HG02885 (cell line): Measurements from ENCODE around the gene HEATR1.
"Not testable (repeated sequence)": the region's sequence is repeated elsewhere in the genome, so short reads cannot be mapped to it uniquely, and the experiment has no call there.

Experiments used
- ATAC-seq: cut with Tn5 transposase; IDR thresholded peaks from one replicate; pipeline ENCODE4 v1.9.1; 2021; ENCODE audit warnings: mild to moderate bottlenecking; ENCODE audit not compliant: unreplicated experiment, poor library complexity

The HEATR1 gene

DNA sequence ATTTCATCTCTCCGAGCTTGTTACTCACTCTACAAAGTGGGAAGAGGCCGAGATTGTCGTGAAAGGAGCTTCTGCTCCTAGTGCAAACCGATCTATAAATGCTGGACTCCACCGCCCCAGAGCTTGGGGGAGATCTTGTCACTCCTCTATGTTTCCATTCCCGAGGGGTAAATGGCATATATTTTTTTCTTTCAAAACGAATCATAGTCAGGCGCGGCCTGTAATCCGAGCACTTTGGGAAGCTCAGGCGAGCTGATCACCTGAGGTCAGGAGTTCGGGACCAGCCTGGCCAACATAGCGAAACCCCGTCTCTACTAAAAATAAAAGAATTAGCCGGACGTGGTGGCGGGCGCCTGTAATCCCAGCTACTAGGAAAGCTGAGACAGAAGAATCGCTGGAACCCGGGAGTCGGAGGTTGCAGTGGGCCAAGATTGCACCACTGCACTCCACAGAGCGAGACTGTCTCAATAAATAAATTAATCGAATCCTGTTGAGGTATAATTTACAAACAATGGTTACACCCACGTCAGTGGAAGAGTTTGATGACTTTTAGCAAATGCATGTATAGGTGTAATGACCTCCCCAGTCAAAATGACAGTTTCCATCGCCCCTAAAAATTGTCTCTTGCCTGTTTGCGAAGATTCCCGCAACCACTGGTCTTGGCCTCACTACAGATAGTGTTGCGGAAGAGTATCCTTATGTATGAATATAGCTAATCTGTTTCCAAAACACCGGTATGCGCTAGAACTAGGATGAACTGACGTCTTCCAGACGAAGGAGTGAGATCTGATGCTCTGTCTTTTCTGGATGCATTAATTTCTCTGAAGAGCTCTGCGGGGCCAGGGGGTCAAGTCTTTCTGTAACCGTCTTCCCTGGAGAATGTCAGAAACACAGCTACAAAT lies 840 bp upstream of the HEATR1 start:
- ATAC-seq, result no peak

DNA sequence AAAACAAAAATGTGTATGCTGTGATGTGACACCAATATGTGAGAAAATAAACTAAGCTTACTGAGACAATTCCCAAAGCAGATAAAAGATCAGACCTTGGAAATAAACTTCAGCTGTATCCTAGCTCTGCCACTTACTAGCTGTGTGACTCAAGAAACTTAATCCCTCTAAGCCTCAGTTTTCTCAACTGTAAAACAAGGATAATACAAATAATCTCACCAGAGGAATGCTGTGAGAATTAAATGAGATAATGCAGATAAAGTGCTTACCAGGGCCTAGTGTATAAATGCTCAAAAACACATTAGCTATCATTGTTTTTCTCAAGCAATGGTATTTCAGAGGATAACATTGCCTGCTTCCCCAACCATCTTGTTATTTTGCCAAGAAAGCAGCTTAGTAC lies 2.1 kb downstream of the HEATR1 start:
- no peak for ATAC-seq

DNA sequence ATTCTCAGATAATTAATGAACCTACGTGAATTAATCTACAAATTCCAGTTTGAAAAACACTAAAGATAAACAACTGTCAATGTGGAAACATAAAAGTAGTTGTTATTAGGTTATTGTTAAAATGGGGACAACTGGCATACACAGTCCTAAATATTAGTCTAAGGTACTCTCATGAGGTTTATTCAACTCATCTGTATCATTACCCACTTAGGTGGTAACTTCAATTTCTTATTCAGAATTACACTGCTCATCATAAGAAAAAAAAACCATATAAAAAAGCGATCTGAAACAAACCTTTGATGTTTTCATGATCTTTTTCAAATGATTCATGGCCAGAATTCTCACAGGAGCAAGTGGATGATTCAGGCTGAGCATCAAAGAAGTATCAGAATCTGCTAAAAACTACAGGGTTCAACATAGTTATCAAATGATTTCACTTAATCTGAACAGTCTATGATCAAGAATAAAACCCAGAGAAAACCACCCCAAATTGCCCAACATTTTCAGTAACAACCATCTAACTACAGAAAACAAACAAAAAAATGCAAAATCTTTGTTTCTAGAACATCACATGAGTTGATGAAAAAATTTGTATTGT lies 13.7 kb downstream of the HEATR1 start:
- no peak for ATAC-seq

DNA sequence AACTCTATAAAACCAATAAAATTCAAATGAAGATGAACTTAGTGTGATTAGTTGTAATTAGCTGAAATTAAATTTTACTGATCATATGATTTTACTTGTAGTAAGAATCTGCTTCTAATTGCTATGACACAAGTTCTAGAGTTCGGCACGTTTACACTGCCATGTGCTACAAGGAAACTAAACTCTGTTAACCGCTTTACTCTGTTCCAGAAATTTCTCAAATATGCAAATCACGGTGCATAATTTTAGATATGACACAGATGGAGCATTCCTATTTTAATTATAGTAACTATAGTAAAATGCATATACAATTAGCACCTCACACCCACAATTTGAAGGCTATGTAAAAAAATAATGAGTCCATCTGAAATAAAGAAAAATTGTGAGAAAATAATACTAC lies 14.8 kb downstream of the HEATR1 start:
- no peak for ATAC-seq

DNA sequence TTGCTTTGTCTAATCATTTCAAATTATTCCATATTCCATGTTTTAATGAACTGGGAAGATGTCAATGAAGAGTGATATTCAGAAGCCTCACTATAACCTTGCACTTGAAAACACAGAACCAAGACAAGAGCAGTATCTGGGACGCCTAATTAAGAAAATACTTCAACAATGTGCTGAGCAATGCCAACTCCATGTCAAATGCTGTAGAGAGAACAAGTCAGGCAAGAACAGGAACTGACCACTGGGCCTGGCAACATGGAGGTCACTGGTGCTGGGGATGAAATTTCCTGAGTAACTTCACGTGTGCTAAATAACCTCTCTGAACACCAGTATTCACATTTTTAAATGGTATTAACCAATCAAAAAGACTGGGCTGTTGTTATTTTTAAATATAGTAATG lies 22.8 kb downstream of the HEATR1 start:
- ATAC-seq, result no peak

DNA sequence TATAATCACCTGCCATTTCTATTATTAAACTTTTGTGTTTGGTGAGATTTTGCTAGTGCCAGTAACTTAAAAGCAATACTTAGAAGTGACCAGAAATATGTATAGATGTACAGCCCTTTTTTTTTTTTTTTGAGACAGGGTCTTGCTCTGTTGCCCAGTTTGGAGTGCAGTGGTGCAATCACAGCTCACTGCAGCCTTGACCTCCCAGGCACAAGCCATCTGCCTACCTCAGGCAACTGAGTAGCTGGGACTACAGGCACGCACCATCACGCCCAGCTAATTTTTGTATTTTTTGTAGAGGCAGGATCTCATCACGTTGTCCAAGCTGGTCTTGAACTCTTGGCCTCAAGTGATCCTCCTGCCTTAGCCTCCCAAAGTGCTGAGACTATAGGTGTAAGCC lies 23.9 kb downstream of the HEATR1 start:
- ATAC-seq, result not testable (repeated sequence)

DNA sequence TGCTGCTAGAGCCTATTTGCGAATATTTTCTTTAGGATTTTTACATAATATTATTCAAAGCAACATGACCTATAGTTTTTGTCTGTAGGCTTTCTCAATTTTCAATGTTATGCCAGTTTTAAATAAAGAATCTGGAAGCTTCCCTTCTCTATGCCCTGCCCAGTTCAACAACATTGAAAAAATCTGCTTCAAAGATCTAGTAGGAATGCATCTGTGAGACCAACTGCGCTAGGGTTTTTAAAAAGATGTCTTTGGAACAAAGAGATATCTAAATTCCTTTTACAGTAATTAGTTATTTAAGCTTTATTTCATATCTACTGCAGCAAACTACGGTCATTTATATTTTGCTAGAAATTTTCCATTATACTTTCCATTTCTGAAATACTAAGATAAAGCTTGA lies 25.7 kb downstream of the HEATR1 start:
- ATAC-seq, result no peak

DNA sequence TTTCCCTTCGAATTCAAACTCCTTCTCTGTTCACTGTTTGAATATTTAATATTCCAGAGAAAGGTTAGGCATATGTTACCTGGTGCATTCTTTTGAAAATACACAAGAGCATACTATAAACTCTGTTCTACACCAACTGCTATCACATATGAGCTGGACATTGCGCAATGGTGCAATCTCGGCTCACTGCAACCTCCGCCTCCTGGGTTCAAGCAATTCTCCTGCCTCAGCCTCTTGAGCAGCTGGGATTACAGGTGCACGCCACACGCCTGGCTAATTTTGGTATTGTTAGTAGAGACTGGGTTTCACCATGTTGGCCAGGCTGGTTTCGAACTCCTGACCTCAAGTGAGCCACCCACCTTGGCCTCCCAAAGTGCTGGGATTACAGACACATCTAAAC lies 27.3 kb downstream of the HEATR1 start:
- ATAC-seq, result not testable (repeated sequence)

DNA sequence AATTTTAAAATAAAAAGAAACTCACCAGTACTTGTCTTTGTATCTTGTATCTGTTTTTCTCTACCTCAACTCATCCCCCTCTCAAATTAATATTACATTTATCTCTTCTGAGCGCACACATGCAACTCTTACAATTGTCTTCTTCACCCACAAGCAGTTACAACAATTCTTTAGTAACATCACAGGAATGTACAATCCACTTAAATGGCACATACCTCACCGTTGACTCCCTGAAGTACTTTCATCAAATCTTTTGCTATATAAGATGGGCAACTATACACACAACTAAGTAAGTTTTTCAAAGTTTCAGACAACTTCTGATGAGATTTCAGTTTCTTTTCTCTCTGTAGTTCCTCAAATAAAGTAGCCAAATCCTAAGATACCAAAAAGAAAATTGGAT lies 28.3 kb downstream of the HEATR1 start:
- no peak for ATAC-seq

DNA sequence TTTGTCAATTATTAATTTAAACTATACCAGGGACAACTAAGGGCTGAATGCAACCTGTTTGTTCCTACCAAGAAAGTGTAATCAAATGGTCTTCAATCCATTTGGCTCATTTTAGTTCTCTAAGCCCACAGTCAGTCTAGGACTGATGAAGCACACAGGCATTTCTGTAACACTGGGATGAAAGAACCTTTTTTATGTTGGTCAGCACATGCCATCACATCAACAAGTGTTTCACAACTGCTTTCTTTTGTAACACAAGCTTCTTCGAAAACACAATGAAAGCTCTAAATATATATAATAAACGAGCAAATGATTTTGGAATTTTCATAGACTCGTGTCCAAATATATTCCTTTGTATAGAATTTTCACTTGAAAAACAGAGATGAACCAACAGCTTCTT lies 28.8 kb downstream of the HEATR1 start:
- no peak for ATAC-seq

DNA sequence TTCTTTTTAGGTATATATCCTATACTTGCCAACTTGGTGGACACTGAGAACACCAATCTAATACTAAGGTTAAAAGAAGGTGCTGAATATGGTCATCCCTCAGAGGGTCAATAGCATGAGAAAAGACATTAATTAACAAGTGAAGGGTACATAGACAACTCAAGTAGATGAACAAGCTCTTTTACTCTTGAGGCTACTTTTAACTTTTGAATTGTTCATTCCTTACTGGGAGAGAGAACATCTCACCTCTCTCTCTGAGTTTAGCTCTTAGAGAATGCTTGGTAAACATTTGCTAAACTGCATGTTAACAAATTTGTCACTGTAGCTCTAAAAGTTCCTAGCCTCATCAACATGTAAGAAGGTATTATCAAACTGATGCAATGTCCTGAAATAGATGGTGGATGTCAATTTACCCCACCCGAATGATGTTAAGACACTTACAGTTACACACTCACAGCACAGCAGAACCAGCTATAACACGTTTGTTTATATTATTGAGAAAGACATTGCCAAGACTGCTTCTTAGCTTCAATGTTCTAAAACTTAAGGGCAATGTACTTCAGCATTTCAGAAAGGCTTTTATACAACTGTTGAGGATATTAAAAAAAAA lies 35.9 kb downstream of the HEATR1 start:
- no peak for ATAC-seq

DNA sequence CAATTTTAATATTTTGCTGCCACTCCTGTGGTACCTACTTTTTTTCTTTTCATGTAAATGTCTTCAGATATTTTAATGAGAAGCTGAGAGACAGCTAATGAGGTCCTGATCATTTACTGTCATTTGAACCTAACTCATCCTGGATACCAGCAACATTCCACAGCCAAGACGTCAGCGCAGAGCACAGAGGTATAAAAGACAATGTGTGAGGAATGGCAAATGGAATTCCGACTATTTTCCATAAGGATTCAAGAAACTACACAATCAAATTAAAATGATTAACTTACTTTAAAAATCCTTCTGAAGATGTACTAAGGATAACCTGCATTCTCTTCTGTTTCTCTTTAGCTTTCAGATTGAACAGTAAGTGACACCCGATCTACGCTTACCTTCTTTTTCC lies 38.8 kb downstream of the HEATR1 start:
- ATAC-seq, result no peak

DNA sequence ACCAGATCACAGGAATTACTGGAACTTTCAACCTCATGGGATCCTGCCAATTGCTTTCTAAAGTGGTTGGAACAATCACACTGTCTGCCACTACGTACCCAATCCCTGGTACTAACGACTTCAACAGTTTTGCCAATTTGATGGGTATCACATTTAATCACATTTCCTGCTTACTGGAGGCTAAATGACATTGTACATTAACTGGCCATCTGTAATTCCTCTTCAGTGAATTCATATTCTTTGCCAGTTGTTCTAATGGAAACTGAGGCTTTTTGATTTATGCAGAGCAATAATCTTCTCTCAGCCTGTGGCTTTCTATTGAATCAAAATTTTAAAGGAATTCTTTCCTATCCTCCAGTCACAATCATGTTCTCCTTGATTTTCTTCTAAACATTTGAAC lies 42.3 kb downstream of the HEATR1 start:
- ATAC-seq, result no peak

DNA sequence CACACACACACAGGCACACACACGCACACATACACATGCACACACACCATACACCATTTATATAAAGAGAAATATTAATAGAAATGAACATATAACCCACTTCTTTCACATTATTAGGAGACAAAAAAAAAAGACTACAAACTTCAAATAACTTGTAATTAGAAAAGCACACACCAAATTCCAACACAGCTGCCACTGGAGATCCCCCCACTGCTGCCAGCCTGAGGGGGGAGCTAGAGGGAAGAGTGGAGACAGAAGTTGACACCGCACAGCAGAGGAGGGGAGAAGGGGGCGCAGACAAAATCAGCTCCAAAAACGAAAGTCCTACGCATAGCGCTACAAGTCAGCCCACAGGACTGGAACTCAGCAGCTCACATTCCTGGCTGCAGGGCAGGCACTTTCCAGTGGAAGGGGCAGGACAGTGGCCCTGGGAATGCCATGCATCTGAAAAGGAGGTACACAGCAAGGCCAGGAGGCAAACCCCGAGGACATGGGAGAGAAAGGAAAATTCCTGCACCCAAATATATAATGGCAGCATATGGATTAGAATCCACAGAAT lies 44.0 kb downstream of the HEATR1 start:
- ATAC-seq, result no peak

DNA sequence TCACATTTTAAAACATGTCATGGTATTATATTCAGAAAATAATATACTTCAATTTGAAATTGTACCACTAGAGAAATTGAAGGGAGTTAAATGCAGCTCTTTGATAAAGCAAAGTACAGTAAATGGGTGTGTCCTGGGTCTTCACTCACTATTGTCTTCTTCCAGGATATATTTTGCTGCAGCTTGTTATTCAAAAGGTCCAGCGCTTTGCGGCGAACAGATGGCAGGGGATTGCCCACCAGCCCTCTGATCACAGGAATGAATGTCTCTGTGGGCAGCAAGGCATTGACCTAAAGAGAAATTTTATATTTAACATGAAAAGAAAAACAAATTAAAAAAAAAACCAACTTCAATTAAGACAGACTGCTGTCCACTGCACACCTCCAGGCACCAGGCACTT lies 45.5 kb downstream of the HEATR1 start:
- ATAC-seq, result no peak

DNA sequence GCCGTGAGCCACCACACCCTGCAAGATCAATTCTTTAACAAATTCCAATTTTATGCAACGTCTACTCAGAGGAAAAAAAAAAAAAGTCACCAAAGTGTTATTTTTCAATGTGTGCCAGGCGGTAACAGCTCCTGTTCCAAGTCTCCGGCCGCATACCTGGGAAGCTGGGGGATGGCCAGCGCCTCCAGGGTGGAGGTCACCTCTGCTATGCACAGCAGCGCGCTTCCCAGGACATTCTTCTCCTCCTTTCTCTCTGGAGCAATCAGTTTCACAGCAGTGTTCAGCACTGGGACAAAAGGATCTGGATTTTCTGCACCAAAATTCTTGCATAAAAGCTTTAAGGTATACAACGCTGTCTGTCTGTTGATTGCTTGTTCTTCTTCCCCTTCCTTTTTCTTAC lies 46.2 kb downstream of the HEATR1 start:
- no peak for ATAC-seq

DNA sequence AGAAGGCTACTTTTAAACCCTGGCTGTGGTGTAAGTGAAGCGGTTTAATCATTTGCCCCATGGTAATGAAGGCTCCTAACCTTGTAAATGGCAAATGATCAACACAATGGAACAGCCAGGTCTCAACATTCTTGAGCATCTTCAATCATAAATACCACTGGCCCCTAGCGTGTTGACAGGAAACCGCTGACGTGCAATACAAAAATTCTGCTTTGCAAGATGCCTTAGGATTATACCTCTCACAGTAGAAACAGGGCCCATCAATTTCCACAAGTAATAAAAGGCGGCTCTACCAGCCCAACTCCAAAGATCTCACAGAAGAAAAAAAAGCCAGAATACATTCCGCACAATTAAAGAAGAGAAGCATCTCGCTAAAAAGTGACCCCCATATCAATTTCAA lies 47.7 kb downstream of the HEATR1 start:
- no peak for ATAC-seq

DNA sequence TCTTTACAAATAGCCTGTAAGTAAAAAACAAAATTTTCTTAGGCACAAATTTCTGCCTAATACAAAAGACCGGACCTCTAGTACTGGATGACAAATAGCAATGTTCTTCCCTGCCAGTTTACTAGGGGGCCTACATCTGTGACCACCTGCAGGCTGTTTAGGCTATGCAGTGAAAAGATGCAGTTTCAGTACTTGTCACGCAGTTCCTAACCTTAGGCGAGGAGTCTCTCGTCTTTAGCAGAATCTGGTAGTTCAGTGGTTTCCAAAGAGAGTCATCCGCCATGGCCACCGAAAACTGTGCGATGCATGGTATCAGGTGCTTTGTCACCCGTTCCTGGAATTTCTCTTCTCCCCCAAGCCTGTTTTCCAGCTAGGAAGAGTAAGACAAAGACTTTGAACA lies 50.9 kb downstream of the HEATR1 start:
- no peak for ATAC-seq

DNA sequence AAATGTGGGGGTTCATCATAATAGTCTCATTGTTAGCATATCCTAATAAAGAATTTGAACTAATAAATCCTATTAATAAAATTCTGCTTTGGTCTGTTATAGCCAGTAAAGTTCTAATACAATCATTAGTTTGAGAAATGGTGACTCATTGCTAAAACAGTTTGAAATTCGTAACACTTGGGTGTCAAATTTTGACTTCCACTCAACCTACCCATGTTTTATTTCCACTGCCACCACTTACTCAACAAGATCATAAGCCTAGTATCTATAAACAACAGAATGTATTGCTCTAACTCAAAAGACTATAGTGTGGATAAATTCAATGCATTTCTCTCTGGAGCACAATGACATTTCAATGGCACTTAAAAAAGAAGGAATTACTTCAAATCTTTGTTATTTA lies 51.4 kb downstream of the HEATR1 start:
- no peak for ATAC-seq

DNA sequence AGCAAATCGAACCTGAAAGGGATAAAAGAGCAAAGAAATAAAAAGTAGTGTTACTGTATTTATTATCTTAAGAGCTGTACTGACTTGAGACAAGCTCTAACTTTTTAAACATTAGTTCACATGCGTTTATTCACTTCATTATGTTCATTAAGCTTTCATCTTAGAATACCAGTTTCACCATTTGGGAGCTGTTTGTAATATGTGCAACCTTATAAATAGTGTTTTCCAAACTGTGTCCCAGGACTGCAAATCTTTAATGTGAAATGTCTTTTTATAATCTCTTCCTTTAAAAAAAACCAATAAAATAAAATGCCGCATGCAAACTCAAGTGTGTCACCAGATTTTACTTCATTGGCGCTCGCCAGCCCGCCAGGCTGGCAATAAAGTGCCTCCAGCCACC lies 52.2 kb downstream of the HEATR1 start:
- no peak for ATAC-seq
